ENCODE data around the gene FAM98C.
"Not testable (repeated sequence)": the region's sequence is repeated elsewhere in the genome, so short reads cannot be mapped to it uniquely, and the experiment has no call there.

GRCh38 chr19:38410407-38410806, 7.5 kb downstream of the FAM98C start:
- TF ChIP-seq POLR2A, CTCF (IDR thresholded peaks at IDR 0.05): not testable (repeated sequence)

Data from right lobe of liver (tissue), 4 donors.